NCI-H1092 (cell line): ENCODE measurements around the gene GLRX.
"Not testable (repeated sequence)": the region's sequence is repeated elsewhere in the genome, so short reads cannot be mapped to it uniquely, and the experiment has no call there.

Experiments
- DNase-seq: peaks from one replicate; lab custom pipeline; 2025; lab: John Stamatoyannopoulos, UW

The GLRX gene, protein sequence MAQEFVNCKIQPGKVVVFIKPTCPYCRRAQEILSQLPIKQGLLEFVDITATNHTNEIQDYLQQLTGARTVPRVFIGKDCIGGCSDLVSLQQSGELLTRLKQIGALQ

DNA sequence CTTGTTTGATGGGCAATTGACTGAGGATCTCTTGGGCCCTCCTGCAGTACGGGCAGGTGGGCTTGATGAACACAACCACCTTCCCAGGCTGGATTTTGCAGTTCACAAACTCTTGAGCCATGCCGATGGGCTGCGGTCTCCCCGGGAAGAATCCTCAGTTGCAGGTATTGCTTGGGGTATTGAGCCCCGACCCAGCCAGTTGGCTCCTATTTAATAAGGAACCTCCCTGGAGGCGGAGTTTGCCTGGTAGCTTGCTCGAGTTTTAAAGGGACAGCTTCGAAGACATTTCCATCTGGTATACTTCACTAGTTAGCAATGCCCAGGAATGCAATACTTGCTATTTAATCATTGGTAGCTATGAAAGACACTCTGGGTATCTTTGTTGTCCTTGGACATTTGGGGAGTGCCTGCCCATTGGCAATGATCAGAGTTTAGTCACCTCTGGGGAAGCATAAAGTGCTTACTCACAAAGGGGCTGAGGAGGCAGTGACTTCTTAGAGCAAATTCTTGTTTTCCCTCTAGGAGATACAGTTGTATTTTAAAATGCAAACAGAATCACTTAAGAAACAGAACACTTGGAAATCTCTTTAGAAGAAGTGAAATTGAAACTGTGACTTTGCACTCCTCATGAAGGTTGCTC is at the start of gene GLRX:
TSS of gene GLRX (minus strand) at position 185 of the 640 bp plus-strand sequence. CDS start at position 121, 64 bp downstream.
- no peak for DNase-seq

GRCh38 chr5:95871146-95871806 is 48.8 kb upstream of the GLRX start:
- no peak for DNase-seq

DNA sequence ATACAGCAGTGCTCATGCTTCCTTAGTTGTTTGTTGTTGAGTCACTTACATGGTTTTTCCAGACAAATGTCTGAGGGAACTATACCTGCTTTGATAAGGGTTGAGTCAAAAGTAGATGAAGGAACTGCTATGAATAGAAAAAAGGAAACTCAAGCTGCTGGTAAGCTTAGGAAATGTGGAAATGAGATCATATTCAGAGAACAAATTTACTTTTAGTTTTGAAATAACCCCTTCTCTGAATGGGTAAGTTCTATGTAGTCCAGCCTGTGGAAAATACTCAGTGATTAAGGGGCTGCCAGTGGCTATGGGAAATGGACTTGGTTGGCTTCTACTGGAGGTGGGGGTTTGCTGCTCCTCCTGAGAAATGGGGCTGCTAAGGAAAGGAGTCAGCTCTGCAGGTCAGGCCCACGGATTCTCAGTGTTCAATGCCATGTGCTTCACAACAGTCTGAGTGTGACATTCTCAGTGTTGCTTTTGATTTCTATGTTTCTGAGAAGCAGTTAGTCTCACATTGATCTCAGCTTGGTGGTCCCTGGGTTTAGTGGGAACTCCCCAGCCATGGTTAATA is 47.7 kb upstream of the GLRX start:
- DNase-seq = no peak

- not testable (repeated sequence) for DNase-seq
Measured at GRCh38 chr5:95869173-95869855, 46.8 kb upstream of the GLRX start.

DNA sequence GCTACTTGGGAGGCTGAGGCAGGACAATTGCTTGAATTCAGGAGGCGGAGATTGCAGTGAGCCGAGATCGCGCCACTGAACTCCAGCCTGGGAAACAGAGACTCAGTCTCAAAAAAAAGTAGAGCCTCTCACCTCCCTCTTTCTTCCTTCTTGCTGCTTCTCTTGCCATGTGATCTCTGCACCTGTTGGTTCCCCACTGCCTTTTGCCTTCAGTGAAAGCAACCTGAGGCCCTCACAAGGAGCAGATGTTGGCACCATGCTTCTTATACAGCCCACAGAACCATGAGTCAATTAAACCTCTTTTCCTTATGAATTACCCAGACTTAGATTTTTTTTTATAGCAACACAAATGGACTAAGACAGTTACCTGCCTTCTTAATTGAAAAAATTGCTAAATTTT is 45.6 kb upstream of the GLRX start:
- DNase-seq = no peak

- no peak for DNase-seq
Measured at GRCh38 chr5:95866435-95867040, 44.0 kb upstream of the GLRX start.

DNA sequence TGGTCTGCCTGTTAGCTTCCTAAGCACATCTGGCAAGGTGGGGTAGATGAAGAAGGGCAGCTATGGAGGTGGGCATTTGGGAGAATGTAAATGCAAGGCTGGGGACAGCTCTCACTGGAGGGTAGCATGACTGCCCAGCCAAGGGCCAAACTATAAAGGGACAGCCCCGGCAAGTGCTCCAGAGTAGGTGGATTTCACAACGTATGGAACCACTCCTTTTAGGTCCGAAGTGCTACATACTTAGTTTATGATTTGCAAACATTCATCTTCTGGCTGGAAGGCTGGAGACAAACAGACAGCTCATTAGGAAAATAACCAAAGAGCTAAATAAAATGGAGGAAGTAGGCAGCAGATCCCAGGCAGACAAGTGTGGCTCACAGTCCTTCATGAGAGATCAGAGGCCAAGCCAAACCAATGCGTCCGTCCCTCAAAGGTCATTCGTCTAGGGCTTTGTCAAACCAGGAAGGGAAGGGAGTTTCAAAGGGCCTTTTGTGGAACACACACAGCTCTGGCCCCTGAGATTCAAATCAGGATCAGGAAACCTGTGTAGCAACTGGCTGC is 42.5 kb upstream of the GLRX start:
- DNase-seq = no peak

- DNase-seq = no peak
Measured at GRCh38 chr5:95864456-95864855, 41.9 kb upstream of the GLRX start.

DNA sequence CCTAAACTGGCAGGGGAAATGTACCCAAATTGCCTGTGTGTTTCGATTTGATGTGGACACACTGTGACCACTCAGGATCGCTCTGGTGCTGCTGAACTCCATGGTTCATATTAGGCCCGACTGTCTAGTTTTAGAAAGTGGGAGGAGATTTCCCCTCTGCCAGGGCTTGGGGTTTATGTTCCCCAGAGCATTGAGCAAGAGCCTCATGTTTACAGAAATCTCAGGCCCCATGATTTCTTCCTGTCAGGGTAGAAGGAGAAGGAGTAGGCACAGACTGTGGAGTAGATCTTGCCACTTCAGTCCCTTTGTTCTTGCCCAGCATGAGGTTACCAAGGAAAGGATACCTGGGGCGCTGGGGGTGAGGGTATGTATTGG is 40.8 kb upstream of the GLRX start:
- DNase-seq = no peak

GRCh38 chr5:95862671-95863382 is 40.3 kb upstream of the GLRX start:
- DNase-seq = peak; percentile 35

GRCh38 chr5:95861864-95862561 is 39.5 kb upstream of the GLRX start:
- no peak for DNase-seq

GRCh38 chr5:95861221-95861863 is 38.8 kb upstream of the GLRX start:
- no peak for DNase-seq

DNA sequence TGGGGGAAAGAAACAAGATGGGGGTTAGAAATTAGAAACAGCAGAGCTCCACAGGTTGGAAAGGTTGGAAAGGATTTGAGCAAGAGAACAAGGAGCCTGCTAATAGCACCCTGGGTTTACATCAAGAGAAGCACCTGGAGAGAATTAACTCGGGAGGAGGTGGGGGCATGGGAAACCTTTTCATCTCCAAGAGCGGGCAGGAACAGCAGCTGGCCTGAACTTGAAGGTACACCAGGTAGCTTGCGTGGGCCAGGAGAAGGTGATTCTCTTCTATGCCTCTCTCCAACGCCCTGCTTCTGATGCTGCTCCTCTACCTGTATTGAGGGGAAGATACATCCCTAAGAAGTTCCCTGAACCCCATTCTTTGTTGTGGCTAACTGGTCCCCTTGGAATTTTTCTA is 37.1 kb upstream of the GLRX start:
- DNase-seq = no peak

- DNase-seq = peak; percentile 50
Measured at GRCh38 chr5:95858661-95859595, 36.4 kb upstream of the GLRX start.

DNA sequence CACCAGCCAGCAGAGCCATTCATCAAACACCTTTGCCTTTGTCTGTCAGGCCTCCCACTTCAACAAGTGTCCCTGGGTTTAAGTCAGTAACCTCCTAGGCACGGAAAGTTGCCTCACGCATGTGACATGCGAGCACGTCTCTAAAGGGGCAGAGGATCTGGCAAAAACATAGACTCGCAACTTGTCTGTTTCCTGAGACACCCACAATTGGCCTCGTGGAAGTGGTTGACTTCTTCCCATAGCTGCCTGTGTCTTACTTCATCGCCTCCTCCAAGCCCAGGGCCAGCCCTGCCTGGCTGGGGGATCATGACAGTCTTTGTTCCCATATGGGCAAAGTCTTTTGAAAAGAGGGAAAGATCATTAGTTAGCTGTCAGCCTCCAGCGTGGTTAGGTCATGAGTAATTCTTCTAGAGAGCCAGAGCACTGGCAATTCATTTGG is 35.5 kb upstream of the GLRX start:
- DNase-seq = no peak

GRCh38 chr5:95857185-95857945 is 34.8 kb upstream of the GLRX start:
- no peak for DNase-seq

- DNase-seq = no peak
Measured at GRCh38 chr5:95856501-95856981, 34.0 kb upstream of the GLRX start.

DNA sequence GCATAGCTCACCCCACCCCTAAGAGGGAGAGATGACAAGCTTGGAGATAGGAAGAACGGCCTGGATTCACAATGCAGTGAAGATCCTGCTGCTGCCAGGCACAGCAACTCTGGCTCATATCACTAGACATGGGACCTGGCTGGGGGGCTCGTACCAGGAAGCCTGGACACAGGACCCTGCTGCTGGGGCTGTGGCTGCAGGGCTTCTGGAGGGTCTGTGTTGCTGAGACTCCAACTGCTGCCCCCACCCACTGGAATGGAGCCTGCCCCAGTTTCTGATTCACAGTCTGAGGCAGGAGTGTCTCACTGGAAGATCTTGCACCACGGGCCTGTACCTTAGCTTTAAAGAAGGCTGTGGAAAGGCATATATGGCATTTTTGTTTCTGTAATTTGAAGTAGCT is 31.0 kb upstream of the GLRX start:
- no peak for DNase-seq
